ENCODE results near the gene PIP4P1. TPM values are rescaled to one million over a fixed set of nuclear protein-coding genes. Genes with fewer than 3 reads are reported as not detected.

The PIP4P1 gene
- total RNA-seq, 1 experiment from 2014 or later: 40.4 TPM

DNA sequence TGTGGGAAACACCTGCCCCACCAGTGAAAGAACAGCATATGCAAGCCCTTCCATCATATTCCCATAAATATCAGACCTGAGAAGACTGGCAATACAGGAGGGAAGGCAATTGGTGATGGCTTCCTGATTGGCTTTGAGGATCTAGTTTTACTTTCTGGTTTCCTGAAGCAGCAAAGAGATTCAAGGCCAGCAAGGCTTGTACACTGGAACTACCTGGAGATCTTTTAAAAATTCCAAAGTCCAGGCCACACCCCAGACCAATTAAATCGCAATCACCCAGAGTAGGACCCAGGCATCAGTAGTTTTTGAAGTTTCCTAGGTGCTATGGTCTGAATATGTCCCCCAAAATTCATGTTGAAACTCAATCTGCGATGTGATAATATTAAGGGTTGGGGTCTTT is 45.0 kb downstream of the PIP4P1 start:
- in situ Hi-C loops (cut with HindIII; ENCODE audit: low sequenced_read_pairs): no loop called here
- no peak for DNase-seq (ENCODE audit: low spot score)

DNA sequence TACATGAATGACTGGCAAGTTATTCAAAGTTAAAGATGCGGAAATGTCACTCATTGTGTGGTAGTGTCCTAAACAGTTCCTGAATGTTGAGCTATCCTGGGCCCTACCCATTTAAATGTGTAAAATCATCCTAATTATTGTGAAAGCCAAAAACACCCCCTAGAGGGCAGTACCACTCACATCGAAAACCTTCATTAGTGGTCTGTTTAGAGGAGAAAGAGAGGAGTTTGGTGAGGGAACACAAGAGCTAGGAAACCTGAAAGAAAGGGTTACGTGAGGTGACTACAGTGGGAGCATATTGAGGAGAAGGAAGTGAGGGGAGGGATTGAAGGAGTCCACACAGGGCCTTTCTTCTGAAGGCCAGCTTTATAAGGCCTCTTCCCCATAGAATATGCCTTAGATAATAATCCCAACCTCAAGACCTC is 45.4 kb downstream of the PIP4P1 start:
- in situ Hi-C loops (cut with HindIII; ENCODE audit: low sequenced_read_pairs): no loop called here
- peak; percentile 85 for DNase-seq (ENCODE audit: low spot score)

DNA sequence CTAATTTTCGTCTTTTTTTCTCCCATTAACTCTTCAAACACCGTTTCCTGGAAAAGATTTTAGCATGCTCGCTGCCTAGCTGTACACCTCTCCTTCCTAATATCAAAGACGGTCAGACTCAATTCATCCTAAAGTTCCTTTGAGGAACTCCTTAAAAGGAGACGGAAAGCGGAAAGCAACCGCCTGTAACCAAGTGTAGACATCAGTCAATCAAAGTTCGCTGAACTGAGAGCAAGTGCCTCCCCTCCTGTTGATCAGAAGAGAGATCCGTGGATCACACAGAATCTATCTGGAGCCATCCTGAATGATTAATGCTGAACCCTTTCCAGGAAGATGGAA is 47.5 kb downstream of the PIP4P1 start:
- in situ Hi-C loops (cut with HindIII; ENCODE audit: low sequenced_read_pairs): no loop called here
- no peak for DNase-seq (ENCODE audit: low spot score)

DNA sequence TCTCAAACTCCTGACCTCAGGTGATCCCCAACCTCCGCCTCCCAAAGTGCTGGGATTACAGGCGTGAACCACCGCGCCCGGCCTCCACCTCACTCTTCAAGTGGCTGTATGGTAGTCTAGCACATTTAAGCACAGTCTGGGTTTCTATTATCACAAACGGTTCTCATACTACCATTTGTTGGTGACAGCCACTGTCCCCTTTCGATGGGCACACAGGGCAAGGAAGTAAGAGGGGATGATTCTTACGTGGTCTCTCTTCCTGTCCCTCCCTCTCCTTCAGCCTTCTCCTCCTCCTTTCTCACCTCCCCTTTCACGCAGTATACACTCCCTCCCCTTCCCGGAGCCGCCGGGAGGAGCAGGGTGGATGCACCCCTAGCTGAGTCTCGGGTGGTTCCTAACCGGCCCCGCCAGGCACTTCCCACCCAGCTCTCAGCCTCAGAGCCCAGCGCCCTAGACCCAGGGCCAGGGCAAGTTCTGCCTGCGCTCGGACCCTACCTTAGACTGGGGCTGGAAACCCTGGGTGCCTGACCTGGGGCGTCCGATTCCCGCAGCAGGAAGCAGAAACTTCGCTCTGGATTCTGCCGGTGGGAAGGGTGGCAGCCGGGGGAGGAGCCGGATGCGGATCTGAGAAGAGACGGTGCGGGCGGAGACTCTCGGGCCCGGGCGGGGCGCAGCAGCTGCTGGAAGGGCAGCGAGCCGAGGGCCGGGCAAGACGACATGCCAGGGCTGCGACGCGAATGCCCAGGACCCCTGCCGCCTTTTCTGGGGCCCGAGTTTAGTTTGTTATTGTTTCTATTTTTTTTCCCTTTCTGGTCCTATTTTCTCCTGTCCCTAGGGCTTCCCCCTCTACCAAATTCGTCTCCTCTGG is 48.1 kb downstream of the PIP4P1 start, which contains the start of gene TEP1:
Gene TEP1, minus strand, starts transcription at position 626 of the 868 bp plus-strand sequence. CDS start 5,062 bp downstream, outside the sequence.
- DNase-seq (ENCODE audit: low spot score): peak; percentile 74
- in situ Hi-C loops (cut with HindIII; ENCODE audit: low sequenced_read_pairs): no loop called here

DNA sequence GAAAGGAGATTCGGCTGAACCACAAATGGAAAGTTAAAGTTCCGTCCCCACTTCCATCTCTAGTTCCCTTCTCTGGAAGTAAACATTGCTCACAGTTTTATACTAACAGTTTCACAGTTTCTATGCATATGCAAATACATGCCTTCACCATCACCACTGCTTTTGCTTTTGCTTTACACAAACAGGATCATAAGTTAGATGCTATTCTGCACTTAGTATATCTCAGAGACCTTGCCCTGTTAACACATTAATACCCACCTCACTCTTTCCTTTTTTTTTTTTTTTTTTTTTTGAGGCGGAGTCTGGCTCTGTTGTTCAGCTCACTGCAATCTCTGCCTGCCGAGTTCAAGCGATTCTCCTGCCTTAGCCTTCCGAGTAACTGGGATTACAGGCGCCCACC is 48.8 kb downstream of the PIP4P1 start:
- in situ Hi-C loops (cut with HindIII; ENCODE audit: low sequenced_read_pairs): no loop called here

DNA sequence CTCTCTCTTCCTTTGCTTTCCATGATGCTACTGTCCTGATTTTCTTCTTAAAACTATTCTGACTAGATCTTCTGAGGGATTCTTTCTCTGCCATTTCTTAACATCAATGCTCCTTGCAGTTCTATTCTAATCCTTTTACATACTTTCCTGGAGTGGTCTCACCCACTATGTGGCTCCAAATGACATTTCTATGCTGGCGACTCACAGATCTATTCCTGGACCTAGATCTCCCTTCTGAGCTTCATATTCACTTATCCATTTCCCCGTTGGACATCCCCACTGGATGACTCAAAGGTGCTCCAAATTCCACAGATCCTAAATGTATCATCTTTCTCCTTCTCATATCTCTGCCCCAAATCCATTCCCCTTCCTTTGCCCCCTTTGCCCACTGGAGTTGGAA is 52.0 kb downstream of the PIP4P1 start:
- in situ Hi-C loops (cut with HindIII; ENCODE audit: low sequenced_read_pairs): no loop called here

More for the DNA sequence above, 48.8 kb downstream of the PIP4P1 start:
- DNase-seq (ENCODE audit: low spot score): no peak

More for the DNA sequence above, 52.0 kb downstream of the PIP4P1 start:
- DNase-seq (ENCODE audit: low spot score): no peak

Other genes starting within 250 kb of the PIP4P1 start
- gene OR11H6, start 237.7 kb downstream of the PIP4P1 start, total RNA-seq (2014; rRNA removed; shearing (Covaris generic)): not detected in 2 replicates
- not detected in 2 replicates for gene OR11H7, start 232.5 kb downstream of the PIP4P1 start, total RNA-seq (2014; rRNA removed; shearing (Covaris generic))
- not detected in 2 replicates for gene OR11H4, start 222.1 kb downstream of the PIP4P1 start, total RNA-seq (2014; rRNA removed; shearing (Covaris generic))
- gene TTC5, start 155.5 kb downstream of the PIP4P1 start, total RNA-seq (2014; rRNA removed; shearing (Covaris generic)): 17.0 and 27.0 TPM in 2 replicates
- gene CCNB1IP1, start 128.2 kb downstream of the PIP4P1 start, total RNA-seq (2014; rRNA removed; shearing (Covaris generic)): 122 and 178 TPM in 2 replicates
- 12.9 and 17.7 TPM in 2 replicates for gene PARP2, start 117.8 kb downstream of the PIP4P1 start, total RNA-seq (2014; rRNA removed; shearing (Covaris generic))
- gene TEP1, start 47.9 kb downstream of the PIP4P1 start, total RNA-seq (2014; rRNA removed; shearing (Covaris generic)): 3.8 and 9.3 TPM in 2 replicates
- not detected in 2 replicates for gene KLHL33, start 25.3 kb downstream of the PIP4P1 start, total RNA-seq (2014; rRNA removed; shearing (Covaris generic))
- 46.3 and 60.7 TPM in 2 replicates for gene OSGEP, start 6.6 kb downstream of the PIP4P1 start, total RNA-seq (2014; rRNA removed; shearing (Covaris generic))
- gene APEX1, start 6.2 kb downstream of the PIP4P1 start, total RNA-seq (2014; rRNA removed; shearing (Covaris generic)): 234 and 289 TPM in 2 replicates
- 131 and 135 TPM in 2 replicates for gene PNP, start 8.0 kb upstream of the PIP4P1 start, total RNA-seq (2014; rRNA removed; shearing (Covaris generic))
- gene RNASE10, start 44.1 kb upstream of the PIP4P1 start, total RNA-seq (2014; rRNA removed; shearing (Covaris generic)): not detected in 2 replicates
- gene RNASE9, start 99.6 kb upstream of the PIP4P1 start, total RNA-seq (2014; rRNA removed; shearing (Covaris generic)): not detected in 2 replicates
- gene RNASE11, start 126.6 kb upstream of the PIP4P1 start, total RNA-seq (2014; rRNA removed; shearing (Covaris generic)): not detected in 2 replicates
- gene RNASE12, start 129.9 kb upstream of the PIP4P1 start, total RNA-seq (2014; rRNA removed; shearing (Covaris generic)): not detected in 2 replicates
- gene OR6S1, start 180.3 kb upstream of the PIP4P1 start, total RNA-seq (2014; rRNA removed; shearing (Covaris generic)): not detected in 2 replicates
- gene RNASE4, start 223.1 kb upstream of the PIP4P1 start, total RNA-seq (2014; rRNA removed; shearing (Covaris generic)): 2.2 and 3.2 TPM in 2 replicates
- gene ANG, start 227.3 kb upstream of the PIP4P1 start, total RNA-seq (2014; rRNA removed; shearing (Covaris generic)): 3.4 and 7.1 TPM in 2 replicates